Measurements from ENCODE around the gene BTN1A1. TPM values are rescaled to one million over a fixed set of nuclear protein-coding genes. Genes with fewer than 3 reads are reported as not detected.
A peak's percentile ranks its signal among the peaks of the same experiment; 100 is the strongest.
"Not testable (repeated sequence)": the region's sequence is repeated elsewhere in the genome, so short reads cannot be mapped to it uniquely, and the experiment has no call there.

Gene BTN1A1
- total RNA-seq, 1 experiment from 2014 or later, result not detected

DNA sequence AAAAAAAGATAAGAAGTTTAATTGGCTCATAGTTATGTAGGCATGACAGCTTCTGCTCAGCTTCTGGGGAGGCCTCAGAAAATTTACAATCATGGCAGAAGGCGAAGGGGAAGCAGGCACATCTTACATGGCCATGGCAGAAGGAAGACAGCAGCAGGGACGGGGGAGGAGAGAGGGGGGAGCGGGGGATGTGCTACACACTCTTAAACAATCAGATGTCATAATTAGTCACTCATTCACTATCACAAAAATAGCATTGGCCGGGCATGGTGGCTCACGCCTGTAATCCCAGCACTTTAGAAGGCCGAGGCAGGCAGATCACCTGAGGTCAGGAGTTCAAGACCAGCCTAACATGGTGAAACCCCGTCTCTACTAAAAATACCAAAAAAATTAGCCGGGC is 10.9 kb downstream of the BTN1A1 start:
- DNase-seq (ENCODE audit: low read depth), result peak; percentile 35

DNA sequence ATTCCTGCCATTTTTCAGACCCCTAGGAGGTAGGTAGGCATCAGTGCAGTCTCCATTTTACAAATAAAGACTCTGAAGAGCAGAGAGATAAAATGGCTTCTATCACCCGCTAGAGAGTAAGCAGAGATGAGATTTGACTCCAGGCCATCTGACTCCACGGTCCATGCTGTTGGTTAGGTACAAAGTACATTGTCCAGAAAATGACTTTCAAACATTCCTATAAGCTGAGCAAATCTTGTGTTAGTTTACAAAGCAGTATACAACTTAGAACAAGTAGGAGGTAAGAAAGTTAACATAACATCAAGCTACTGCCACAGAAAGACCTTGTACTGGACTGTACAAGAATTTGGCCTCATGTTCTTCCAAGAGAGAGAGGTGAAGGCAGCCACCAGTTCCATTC is 14.9 kb downstream of the BTN1A1 start:
- DNase-seq (ENCODE audit: low read depth), result no peak

DNA sequence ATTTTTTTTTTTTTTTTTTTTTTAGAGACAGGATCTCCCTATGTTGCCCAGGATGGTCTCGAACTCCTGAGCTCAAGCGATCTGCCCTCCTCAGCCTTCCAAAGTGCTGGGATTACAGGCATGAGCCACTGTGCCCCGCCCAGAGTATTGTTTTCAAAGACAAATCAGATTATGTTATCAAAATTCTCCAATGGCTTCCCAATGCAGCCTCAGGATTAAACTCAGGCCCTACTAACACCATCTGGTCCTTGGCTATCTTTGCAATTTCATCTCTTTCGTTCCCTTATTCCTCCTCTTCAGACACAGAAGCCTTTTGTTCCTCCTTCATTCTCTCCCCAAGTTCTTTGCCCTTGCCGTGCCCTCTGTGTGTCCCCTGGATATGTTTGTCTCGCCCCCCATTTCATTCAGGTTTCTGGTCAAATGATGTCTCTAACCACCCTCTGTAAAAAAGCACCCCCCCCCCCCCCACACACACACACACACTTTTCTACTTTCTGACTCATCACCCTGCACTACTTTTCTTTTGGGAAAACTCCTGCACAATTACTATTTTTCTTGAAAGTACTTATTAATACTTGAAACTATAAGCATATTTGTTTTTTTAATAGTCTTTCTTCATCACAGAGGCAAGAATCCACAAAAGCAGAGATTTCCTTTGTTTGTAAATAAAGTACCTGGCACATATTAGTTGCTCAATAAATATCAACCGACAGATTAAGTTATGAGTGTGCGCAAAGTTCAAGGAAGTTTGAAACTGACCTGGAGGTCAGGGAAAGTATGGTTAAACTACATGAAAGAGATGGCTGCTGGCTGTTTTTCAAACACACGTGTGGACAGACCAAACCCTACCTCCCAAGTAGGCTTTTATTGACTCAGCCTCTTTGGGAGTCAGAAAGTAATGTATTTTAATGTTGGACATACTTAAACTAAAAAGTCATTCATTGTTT is 16.7 kb downstream of the BTN1A1 start:
- no peak for DNase-seq (ENCODE audit: low read depth)

DNA sequence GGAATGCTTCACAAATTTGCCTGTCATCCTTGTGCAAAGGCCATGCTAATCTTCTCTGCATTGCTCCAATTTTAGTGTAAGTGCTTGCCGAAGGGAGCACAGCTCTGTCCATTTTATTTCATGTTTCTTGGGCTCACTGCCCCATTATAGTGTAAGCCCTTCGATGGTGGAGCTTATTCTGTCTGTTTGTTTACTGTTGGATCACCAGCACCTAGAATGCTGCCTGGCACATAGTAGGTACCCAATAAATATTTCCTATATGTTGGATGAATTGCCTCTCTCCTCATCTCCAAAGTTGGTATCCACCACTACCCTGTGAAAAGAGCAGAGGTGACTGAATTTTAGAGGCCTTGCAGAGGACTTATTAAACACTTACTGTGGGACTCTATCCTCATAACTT is 19.3 kb downstream of the BTN1A1 start:
- no peak for DNase-seq (ENCODE audit: low read depth)

DNA sequence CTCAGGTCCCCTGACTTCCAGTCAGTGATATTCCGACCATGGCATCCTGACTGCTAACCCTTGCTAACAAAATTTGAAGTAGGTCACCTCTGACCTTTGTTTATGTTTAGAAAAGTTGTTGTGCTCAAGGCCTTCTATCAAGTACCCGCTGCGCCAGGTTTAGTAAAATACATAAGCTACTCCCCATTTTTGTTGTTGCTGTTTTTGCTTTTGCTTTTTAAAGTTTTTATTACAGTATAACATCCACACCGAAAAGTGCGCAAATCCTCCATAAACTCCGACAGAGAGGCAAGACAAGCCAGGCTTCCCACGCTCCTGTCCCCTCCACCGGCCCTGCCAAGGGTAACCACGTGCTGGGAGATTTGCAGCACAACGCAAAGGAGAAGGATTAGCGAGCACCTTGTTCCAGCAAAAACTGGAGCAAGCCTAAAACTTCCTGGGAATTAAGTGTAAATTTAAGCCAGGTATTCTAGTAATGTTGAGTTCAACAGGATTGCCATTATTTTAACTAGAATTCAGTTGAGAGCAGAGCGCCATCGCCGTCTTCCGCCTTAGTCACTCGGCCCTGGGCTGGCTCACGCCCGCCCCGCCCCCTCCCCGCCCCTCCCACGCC is 20.2 kb downstream of the BTN1A1 start:
- peak; percentile 58 for DNase-seq (ENCODE audit: low read depth)

DNA sequence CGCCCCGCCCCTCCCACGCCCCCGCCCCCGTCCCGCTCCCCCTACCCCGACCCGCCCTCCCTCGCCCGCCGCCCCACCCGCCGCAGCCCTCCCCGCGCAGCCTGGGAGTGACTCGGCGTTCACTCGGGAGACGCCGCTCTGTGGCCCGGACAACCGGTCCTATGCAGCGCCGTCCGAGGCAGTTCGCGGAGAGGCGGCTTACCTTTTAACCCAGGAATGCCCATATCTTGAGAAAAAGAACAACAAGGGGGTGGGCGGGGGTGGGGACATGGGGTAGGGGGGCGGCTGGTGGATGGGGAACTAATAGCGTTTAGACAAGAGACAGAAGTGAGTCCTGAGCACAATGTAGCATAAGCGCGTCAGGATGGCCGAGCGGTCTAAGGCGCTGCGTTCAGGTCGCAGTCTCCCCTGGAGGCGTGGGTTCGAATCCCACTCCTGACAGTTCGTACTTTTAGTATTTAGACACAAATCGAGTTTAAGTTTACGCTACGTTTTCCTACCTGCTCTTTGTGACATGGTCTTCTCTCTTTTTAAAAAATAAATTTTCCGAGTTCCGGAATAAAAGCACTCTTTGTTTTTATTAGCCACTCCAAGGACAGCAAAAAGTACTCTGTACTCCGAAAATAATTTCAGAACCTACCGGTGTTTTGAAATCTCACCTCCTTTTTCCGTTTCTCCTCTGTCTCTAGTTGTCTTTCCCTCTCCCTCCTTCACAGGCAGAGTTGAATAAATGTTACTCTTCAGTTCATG is 20.9 kb downstream of the BTN1A1 start:
- DNase-seq (ENCODE audit: low read depth), result peak; percentile 81

DNA sequence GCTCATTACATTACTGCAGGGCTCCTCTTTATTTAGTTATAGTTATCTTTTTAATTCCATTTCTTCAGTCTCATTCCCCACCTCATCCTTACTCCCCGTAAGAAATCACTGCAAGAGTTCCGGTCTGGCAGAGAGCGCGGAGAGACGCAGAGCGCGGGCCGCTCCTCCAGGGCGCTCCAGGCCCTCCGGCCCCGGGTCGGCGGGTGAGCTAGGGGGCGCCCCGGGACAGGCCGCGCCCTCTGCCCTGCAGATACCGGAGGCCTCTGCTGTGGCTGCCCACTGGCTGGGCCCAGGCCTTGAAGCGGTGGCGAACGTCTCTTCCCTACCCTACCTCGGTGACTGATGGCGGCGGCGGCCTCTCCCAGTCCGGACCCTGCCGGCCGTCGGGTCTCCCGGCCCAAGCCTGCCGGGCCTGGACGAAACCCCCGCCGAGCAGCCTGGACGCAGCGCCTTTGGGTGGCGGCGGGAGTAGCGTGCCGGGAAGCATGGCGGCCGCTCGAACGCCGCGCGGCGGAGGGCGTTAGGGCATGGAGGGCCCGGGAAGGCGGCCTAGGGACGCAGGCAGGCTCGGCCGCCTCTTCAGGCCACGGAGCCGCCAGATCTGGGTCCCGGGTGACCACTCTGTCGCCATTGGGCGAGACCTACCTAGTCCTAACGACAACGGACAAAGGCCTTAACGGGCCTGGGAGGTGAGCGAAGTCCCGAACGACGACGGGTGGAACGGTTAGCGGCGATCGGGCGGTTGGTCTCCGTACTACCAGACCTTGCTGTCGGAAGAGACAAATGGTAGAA is 21.7 kb downstream of the BTN1A1 start:
- DNase-seq (ENCODE audit: low read depth), result peak; percentile 65

DNA sequence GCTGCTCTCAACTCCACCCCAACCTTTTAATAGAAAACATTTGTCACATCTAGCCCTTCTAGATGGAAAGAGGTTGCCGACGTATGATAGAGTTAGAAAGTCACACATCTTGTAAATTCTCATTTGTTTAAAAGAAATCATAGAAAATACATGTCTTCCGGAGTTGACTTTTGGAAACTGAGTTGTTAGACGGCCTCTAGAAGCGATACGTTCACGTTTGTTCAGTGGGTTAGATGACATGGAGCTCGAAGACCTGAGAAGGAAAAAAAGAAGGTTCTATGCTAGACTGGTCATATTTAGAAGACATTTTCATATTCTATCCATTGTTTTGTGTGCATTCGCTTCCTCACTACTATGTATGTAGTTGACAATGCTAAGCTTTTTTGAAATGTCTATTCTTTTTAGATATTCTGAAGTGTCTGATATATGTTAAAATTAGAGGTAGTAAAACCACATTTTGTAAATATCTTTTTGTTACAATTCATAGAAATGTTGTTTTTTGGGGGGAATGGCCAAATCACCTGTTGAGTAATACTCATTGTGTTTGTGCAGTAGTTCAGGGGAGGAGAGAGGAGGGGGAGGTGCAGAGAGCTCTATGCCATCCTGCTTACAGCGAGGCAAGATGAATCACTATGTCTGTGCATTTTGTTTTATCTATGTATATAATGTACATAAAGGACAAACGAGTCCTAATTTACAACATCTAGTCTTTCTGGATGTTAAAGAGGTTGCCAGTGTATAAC is 22.6 kb downstream of the BTN1A1 start:
- not testable (repeated sequence) for DNase-seq (ENCODE audit: low read depth)

DNA sequence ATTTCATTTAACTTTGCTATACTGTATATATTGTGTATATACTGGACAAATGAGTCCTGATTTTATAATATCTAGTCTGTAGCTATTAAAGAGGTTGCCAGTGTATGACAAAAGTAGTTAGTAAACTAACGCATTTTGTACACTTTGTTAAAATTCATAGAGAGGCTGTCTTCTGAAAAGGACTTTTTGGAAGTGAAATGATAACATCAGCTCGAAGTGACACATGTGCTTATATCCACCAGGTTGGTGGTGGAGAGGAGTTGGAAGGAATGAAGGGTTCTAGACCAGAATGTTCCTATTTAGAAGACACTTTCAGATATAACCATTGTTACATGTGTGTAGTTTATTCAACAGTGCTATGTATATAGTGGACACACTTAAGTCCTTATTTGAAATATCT is 24.2 kb downstream of the BTN1A1 start:
- not testable (repeated sequence) for DNase-seq (ENCODE audit: low read depth)

DNA sequence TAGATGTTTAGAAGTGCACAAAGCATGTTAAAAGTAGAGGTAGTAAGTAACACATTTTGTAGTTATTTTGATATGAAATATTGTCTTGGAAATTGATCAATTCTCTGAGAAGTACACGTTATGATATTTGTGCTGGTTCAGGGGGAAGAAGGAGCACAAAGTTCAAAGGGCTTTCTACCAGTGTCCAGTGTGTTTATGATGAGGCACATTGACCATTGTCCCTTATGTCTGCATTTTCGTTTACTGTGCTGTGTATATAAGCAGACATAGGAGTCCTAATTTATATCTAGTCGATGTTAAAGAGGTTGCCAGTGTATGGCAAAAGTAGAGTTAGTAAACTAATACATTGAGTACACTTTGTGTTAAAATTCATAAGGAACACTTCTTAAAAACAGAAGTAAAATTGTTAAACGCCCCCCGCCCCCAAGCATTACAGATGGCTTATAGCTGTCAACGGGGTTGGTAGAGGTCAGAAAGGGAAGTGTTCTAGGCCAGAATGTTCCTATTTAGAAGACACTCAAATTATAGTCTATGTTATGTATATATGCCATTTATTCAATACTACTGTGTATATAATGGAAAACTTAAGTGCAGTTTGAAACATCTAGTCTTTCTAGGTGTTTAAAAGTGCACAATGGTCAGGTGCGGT is 24.7 kb downstream of the BTN1A1 start:
- DNase-seq (ENCODE audit: low read depth), result no peak

DNA sequence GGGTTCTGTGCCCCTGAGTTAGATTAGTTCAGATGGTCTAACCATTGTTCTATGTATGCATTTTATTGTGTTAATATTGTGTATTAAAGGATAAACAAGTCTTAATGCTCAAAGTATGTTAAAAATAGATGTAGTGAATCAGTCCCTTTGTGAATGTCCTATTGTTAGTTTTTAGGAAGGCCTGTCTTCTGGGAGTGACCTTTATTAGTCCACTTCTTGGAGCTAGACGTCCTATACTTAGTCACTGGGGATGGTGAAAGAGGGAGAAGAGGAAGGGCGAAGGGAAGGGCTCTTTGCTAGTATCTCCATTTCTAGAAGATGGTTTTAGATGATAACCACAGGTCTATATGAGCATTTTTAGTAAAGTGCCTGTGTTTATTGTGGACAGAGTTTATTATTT is 25.7 kb downstream of the BTN1A1 start:
- DNase-seq (ENCODE audit: low read depth), result no peak

DNA sequence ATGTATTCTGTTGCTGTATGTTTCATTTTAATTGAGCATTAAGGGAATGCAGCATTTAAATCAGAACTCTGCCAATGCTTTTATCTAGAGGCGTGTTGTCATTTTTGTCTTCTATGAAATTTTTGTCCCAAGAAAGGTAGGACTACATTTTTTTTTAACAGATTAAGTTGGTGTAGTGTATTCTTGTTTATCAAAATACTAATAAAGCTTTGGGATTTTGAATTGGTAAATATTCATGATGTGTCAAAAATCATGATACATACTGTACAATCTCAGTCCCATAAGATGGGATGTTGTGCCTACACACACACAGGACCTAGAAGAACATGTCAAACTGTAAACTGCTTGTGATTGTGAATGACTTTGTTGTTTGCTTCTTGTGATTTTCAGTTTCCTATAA is 26.8 kb downstream of the BTN1A1 start:
- no peak for DNase-seq (ENCODE audit: low read depth)

DNA sequence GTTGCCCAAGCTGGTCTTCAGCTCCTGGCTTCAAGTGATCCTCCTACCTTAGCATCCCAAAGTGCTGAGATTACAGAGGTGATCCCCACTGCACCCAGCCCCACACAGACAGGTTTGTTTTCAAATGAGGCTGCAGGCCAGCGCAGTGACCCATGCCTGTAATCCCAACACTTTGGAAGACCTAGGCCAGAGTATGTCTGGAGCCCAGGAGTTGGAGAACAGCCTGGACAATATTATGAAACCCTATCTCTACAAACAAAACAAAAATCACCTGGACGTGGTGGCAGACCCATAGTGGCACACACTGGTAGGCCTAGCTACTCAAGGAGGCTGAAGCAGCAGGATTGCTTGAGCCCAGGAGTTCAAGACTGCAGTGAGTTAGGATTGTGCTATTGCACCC is 30.1 kb downstream of the BTN1A1 start:
- no peak for DNase-seq (ENCODE audit: low read depth)

DNA sequence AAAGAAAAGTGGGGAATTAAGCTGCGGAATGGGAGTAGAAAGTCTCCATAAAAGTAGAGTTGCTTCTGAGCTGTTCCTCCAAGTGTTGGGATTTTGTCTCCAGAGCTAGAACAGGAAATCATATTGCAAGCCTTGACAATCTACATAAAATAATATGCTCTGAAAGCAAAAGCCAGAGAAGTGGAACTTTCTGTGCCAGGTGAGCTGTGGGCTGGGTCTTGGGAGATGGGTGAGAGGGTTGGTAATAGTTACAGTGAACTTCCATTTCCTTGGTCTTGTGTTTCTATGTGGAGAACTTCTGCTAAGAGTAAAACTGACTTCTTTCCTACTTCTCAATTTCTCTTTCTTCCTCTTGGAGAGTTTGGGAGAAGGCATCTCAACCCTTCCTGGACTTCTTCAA is 31.8 kb downstream of the BTN1A1 start:
- DNase-seq (ENCODE audit: low read depth), result no peak

DNA sequence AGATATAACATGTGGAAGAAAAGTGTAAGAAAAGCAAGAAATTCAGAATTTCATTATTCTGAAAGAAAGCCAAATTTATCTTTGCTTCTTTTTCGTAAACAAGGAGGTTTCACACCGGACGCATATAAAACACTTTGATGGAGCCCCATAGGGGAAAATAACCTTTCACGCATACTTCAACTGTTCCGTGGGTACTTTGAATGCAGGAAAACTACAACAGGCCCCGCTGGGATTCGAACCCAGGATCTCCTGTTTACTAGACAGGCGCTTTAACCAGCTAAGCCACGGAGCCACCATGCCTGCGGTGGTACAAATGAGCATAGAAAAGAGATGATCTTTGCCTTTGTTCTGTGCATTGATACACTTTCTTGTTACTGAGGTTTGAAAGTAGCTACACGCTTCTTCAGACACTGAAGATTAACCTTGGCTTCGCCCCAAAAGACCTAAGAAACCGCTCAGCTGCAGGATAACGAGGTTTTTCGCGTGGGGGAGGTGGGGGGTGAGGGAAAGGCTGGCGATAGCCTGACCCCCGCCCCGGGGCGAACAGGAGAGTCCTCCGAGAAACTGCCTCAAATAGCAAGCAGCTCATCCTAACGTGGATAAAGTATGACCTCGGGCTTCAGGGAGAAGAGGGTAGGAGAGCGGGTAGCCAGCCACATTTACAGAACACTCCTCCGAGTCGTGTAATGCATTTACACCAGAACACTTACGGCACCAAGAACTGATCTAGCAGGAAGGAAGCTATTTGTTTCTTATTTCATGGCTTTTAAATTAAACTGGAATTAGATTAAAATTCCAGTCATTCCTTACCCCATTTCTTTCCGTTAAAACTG is 32.8 kb downstream of the BTN1A1 start:
- peak; percentile 94 for DNase-seq (ENCODE audit: low read depth)

DNA sequence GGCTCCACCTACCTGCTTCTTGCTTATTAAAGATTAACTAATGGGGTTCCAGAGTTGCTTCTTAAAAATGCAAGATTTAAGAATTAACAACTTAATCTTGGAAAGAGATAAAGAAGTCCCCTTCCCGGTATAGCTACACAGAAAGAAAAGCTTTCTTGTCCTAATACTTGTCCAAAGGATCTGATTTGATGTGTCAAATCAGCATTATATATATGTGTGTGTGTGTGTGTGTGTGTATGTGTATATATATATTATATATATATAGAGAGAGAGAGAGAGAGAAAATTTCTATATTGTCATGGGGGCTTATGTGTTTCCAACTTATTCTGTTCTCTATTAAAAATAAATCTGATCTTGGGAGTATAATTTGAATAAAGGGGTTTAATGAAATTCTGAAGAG is 33.4 kb downstream of the BTN1A1 start:
- DNase-seq (ENCODE audit: low read depth), result no peak

DNA sequence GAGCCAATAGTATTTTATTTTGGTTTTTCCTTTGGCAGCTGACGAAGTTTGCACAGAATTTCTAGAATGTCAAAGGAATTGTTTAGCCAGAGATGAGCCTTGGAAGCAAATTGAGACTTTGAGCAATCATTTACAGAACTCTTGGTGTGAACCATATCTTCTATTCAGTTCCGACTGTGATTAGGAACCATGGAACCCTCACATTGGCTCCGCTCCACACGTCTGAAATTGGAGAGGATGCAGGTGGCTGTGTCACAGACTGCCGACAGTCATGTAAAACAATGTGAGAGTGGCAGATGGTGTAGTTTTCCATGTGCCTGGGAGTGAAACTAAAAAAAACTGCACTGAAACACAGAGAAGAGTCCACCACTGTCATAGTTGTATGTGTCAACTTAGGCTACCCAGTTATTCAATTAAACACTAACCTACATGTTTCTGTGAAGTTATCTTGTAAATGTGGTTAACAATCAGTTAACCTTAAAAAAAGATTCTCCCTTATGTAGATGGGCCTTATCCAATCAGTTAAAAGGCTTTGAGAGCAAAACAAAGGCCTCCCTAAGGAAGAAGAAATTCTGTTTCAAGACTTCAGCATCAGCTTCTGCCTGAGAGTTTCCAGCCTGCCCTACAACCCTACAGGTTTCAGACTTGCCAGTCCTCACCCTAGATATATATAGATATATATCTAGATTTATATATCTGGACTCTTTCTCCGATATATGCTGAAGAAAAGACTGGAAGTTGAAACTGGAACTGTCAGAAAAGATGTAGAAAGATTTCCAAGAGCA is 34.8 kb downstream of the BTN1A1 start:
- no peak for DNase-seq (ENCODE audit: low read depth)

DNA sequence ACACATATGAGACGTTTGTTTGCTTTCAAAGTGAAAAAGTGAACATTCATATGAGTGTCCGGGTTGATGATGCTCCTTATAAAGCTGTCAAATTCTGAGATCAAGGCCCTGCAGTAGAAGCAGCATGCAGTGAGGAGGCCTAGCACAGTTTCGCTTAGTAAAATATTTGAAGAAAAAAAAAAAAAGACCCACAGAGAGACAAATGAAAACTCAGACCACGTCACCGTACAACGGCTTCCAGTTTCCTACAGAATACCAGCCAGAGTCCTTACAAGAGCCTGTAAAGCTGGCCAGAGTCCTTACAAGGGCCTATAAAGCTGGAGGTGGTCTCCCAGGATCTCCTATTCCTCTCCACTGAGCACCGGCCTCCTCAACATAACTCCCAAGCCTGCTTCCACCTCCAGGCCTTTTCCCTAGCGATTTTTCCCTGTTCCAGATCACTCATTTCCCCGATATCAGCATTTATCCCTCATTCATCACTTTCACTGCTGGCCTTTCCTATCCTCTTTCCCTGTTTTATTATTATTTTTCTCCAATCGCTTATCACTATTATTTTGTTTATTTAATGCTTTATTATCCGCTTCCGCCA is 36.6 kb downstream of the BTN1A1 start:
- peak; percentile 72 for DNase-seq (ENCODE audit: low read depth)
